Measurements from ENCODE around the gene FIGNL1. TPM values are rescaled to one million over a fixed set of nuclear protein-coding genes. Genes with fewer than 3 reads are reported as not detected.

FIGNL1 gene
- total and polyA plus RNA-seq, 2 of the 4 experiments (the other 2 are of a cell fraction): 8.2 to 27.1 TPM

GRCh38 chr7:50469181-50469580 lies 19.0 kb upstream of the FIGNL1 start:
- WGBS, 2 experiments (ENCODE audit: extremely low coverage in 2 of 2, insufficient read length in 1 of 2): no CpG with 5 or more reads among the region's 4 CpGs

More at GRCh38 chr7:50469181-50469580, 19.0 kb upstream of the FIGNL1 start:
- DNase-seq: no peak
- Histone ChIP-seq H2BK20ac (ENCODE audit: low read depth, low read length) (no peak overlapping the region), H2BK15ac (ENCODE audit: low read depth, low read length) (no peak overlapping the region), H3K36me3 (ENCODE audit: control insufficient read depth, insufficient read depth, low read length) (no peaks in the 10 kb centered on the region), H3K56ac (ENCODE audit: extremely low read depth, insufficient read depth, low read length) (no peak overlapping the region), H3K4me2 (ENCODE audit: low read depth, low read length) (no peak overlapping the region), H2BK120ac (ENCODE audit: low read depth, low read length) (no peak overlapping the region), H2AK5ac (ENCODE audit: low read depth, low read length) (no peak overlapping the region), H3K4me3 (ENCODE audit: insufficient read depth, low read depth, low read length) (no peak overlapping the region), H3K9ac (ENCODE audit: low read depth, low read length) (no peak overlapping the region), H4K20me1 (ENCODE audit: insufficient read depth, low read length) (no peaks in the 10 kb centered on the region), H4K91ac (ENCODE audit: insufficient read depth, low read depth, low read length) (no peak overlapping the region), H3K23ac (ENCODE audit: low read depth, low read length) (no peak overlapping the region), H3K79me1 (ENCODE audit: low read depth in 1 of 2, low read length in 2 of 2) (no peaks in the 10 kb centered on the region), H4K8ac (ENCODE audit: low read depth in 2 of 2, low read length in 2 of 2) (no peak overlapping the region), H2AFZ (replicated peaks; ENCODE audit: low read length, poor library complexity) (no peak overlapping the region), H3K14ac (replicated peaks; ENCODE audit: low read depth, low read length) (no peak overlapping the region), H3K4me1 (ENCODE audit: control insufficient read depth, insufficient read depth, low read length) (no peaks in the 10 kb centered on the region), H3K9me1 (ENCODE audit: insufficient read depth, low read length) (no peaks in the 10 kb centered on the region), H4K5ac (ENCODE audit: low read depth, low read length) (no peak overlapping the region), H2AK9ac (replicated peaks; ENCODE audit: low read depth, low read length, poor library complexity) (no peak overlapping the region), H2BK5ac (ENCODE audit: low read depth, low read length, poor library complexity, severe bottlenecking) (no peak overlapping the region), H3K9me3 (ENCODE audit: control insufficient read depth, insufficient read depth, low read length) (no peaks in the 10 kb centered on the region), H3K4ac (ENCODE audit: low read depth, low read length) (no peak overlapping the region), H3K18ac (ENCODE audit: low read depth, low read length) (no peak overlapping the region), H3K27ac (ENCODE audit: insufficient read depth, low read length) (no peak overlapping the region), H3K27me3 (ENCODE audit: control insufficient read depth, insufficient read depth, low read length) (peaks cover 21% of the 10 kb centered on the region)
- dilution Hi-C loops (cut with HindIII; ENCODE audit: low sequenced_read_pairs, unreplicated experiment) (no loop called here), in situ Hi-C loops (cut with MboI; ENCODE audit: low sequenced_read_pairs) (loop anchor here (5.0 to 25.0 kb wide), 3 partner anchors 218 to 673 kb away; no protein-coding TSS in a partner anchor), intact Hi-C loops (cut with micrococcal nuclease) (no loop called here)
- POLR2A ChIA-PET (ENCODE audit: unreplicated experiment): no interaction called here
- TF ChIP-seq SMC3 (IDR thresholded peaks at IDR 0.05; ENCODE audit: low read depth, low read length): no peak
- TF ChIP-seq NFE2L2 (IDR thresholded peaks at IDR 0.05; ENCODE audit: low read depth, low read length): no peak
- TF ChIP-seq MXI1 (IDR thresholded peaks at IDR 0.05; ENCODE audit: borderline replicate concordance, low read depth, low read length): no peak
- TF ChIP-seq FOS (IDR thresholded peaks at IDR 0.05; ENCODE audit: low read depth, low read length): no peak
- TF ChIP-seq RCOR1 (IDR thresholded peaks at IDR 0.05; ENCODE audit: insufficient replicate concordance, low read length): no peak
- no peak for TF ChIP-seq CHD1 (IDR thresholded peaks at IDR 0.05; ENCODE audit: low read depth, low read length)
- no peak for TF ChIP-seq ELK1 (IDR thresholded peaks at IDR 0.05; ENCODE audit: borderline replicate concordance, low read depth, low read length)
- TF ChIP-seq RFX5 (IDR thresholded peaks at IDR 0.05; ENCODE audit: low read depth, low read length): no peak
- TF ChIP-seq USF2 (IDR thresholded peaks at IDR 0.05; ENCODE audit: low read depth, low read length): no peak
- BruUV-seq (replicated peaks): no TSS peak
- no peak for ATAC-seq (ENCODE audit: low read depth)
- CTCF ChIA-PET: interaction anchor here (0.6 to 3.8 kb wide), 5 partner anchors 222 to 700 kb away, joined by 3 to 34 read pairs (median 8); no protein-coding TSS in a partner anchor
